OCI-LY7 (cell line): ENCODE results near the gene HLA-DOA. TPM values are rescaled to one million over a fixed set of nuclear protein-coding genes. Genes with fewer than 3 reads are reported as not detected.
A peak's percentile ranks its signal among the peaks of the same experiment; 100 is the strongest.

Experiments
- BruUV-seq: library from RNA; stranded (reverse); fragments of 400-500 nt; replicated peaks from 2 replicates; lab custom pipeline; 2021; lab: Mats Ljungman, UMichigan
- CTCF ChIA-PET: fragments of 300-600 bp; sonication (Branson Sonifier 250); formaldehyde crosslinking; loops from one replicate; lab custom pipeline; 2022; ENCODE audit warnings: antibody characterized with exemption; ENCODE audit not compliant: unreplicated experiment; lab: Charles Lee
- POLR2A ChIA-PET: fragments of 300-600 bp; sonication (Branson Sonifier 250); formaldehyde crosslinking; loops from one replicate; lab custom pipeline; 2022; ENCODE audit warnings: antibody characterized with exemption; lab: Charles Lee
- DNase-seq: peaks from one replicate; pipeline ENCODE4 v3.0.0-alpha.2; 2015; ENCODE audit warnings: low spot score
- H2AFZ ChIP-seq: fragments of 200-600 bp; sonication (generic), shearing (Covaris generic); 2 replicates; pipeline ENCODE4 v1.6.1; 2014; ENCODE audit warnings: mild to moderate bottlenecking, antibody characterized with exemption, low read length, moderate library complexity
- H3K27ac ChIP-seq: fragments of 200-600 bp; sonication (generic); 2 replicates; pipeline ENCODE4 v1.5.1; 2014; ENCODE audit warnings: mixed run types, low read depth, mild to moderate bottlenecking, moderate library complexity, low read length, inconsistent platforms; ENCODE audit not compliant: poor library complexity, severe bottlenecking
- H3K36me3 ChIP-seq: fragments of 200-600 bp; sonication (generic); 2 replicates; pipeline ENCODE4 v1.6.1; 2014; ENCODE audit warnings: mild to moderate bottlenecking, antibody characterized with exemption, low read length, moderate library complexity, mixed read lengths; ENCODE audit not compliant: insufficient read depth
- H3K4me1 ChIP-seq: fragments of 200-600 bp; sonication (generic); 2 replicates; pipeline ENCODE4 v1.5.1; 2014; ENCODE audit warnings: mild to moderate bottlenecking, low read length; ENCODE audit not compliant: insufficient read depth, poor library complexity, severe bottlenecking
- H3K4me2 ChIP-seq: fragments of 200-600 bp; sonication (generic); 2 replicates; pipeline ENCODE4 v1.6.1; 2014; ENCODE audit warnings: mild to moderate bottlenecking, low read length
- H3K4me3 ChIP-seq: fragments of 200-600 bp; sonication (generic); 2 replicates; pipeline ENCODE4 v1.5.1; 2014; ENCODE audit warnings: mild to moderate bottlenecking, low read depth, low read length; ENCODE audit not compliant: poor library complexity, severe bottlenecking
- H3K79me2 ChIP-seq: fragments of 200-600 bp; sonication (generic); 2 replicates; pipeline ENCODE4 v1.6.1; 2016; ENCODE audit warnings: low read depth, mild to moderate bottlenecking, low read length, moderate library complexity, mixed read lengths; ENCODE audit not compliant: insufficient read depth
- H3K9me2 ChIP-seq: fragments of 200-600 bp; sonication (generic); 2 replicates; pipeline ENCODE4 v1.6.1; 2016; ENCODE audit warnings: mild to moderate bottlenecking, low read length, mixed read lengths; ENCODE audit not compliant: insufficient read depth
- H3K9me3 ChIP-seq: fragments of 200-600 bp; sonication (generic); 2 replicates; pipeline ENCODE4 v1.6.1; 2014; ENCODE audit warnings: mild to moderate bottlenecking, mixed run types, low read length, mixed read lengths
- H4K20me1 ChIP-seq: fragments of 200-600 bp; sonication (generic); 2 replicates; pipeline ENCODE4 v1.6.1; 2014; ENCODE audit warnings: mild to moderate bottlenecking, antibody characterized with exemption, low read length, moderate library complexity, mixed read lengths; ENCODE audit not compliant: insufficient read depth
- EZH2phosphoT487 ChIP-seq: fragments of 200-600 bp; sonication (generic); IDR thresholded peaks from 2 replicates; pipeline ENCODE4 v1.6.1; 2018; ENCODE audit warnings: low read depth, borderline replicate concordance, mild to moderate bottlenecking, mixed run types, antibody characterized with exemption, low read length, moderate library complexity, mixed read lengths
- intact Hi-C: fragments of 100-400 bp; cut with micrococcal nuclease; formaldehyde crosslinking; loops from one replicate; pipeline ENCODE4 v1.10.0; 2022; ENCODE audit not compliant: unreplicated experiment
- total RNA-seq, 2 experiments: library from RNA; depleted of rRNA in 1 of 2; stranded (reverse); fragments of >200 nt in 1 of 2; shearing (Covaris generic) in 1 of 2; gene quantifications; 2 replicates each; pipeline ENCODE4 v1.2.3, GENCODE V29; 2014 to 2022
- TF ChIP-seq, protein P1 (sequence below): fragments of 200-600 bp; sonication (generic); conservative IDR thresholded peaks from 2 replicates; pipeline ENCODE4 v1.5.1; 2014; ENCODE audit warnings: mild to moderate bottlenecking, antibody characterized with exemption, low read length, moderate library complexity, mixed read lengths

Gene HLA-DOA
- total RNA-seq, 2 experiments from 2014 or later = 55.0 to 78.3 TPM

DNA sequence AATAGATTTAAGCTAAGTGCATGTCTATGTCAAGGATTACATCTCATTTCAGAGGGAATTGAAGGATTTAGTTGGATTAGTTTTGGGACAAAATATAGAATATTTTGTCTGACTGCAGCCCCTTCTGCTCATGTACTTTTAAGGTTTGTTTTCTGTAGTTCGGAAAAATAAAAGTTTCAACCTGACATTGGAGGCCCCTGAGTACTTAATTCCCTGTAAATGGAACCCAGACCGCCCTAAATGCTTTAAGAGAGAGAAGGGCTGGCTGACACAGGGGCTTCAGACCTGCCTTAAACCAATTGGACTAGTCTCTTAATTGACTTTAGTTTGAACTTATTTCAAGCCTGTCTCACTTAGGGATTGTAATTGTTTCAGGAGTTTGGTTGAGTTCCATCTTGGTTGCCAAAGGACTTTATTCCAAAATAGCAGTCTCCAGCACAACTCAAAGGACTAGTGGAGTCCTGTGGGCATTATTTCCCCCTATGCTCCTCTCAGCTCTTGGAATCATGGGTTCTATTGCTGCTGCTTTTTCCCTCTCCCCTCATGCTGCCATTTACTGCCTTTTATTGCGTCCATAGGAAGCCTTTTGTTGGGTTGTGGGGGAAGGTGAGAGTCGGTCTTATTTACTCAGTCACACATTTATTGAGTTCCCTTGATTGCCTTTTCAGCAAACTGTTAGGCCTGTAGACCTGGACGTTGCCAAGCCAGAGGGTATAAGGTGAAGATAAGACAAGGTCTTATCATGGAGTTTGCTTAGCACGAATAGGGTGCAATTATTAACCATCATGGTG, 26.5 kb downstream of the HLA-DOA start:
- POLR2A ChIA-PET = interaction anchor here (0.7 to 3.9 kb wide), 7 partner anchors 9 to 125 kb away, joined by 3 to 47 read pairs (median 7); partner anchors contain the start of gene BRD2
- Histone ChIP-seq H4K20me1 (no peaks in the 10 kb centered on the region; the same call in 1 of the 2 replicates), H3K4me2 (no peak overlapping the region), H3K36me3 (peaks cover 62% of the 10 kb centered on the region), H3K4me3 (no peak overlapping the region), H3K4me1 (peaks cover 35% of the 10 kb centered on the region), H3K9me2 (no peaks in the 10 kb centered on the region), H3K9me3 (no peaks in the 10 kb centered on the region), H2AFZ (no peak overlapping the region), H3K79me2 (peaks cover 23% of the 10 kb centered on the region; the same call in 1 of the 2 replicates), H3K27ac (peak overlapping the region; percentile 55)
- CTCF ChIA-PET = interaction anchor here (1.2 to 2.1 kb wide), 2 partner anchors 35 to 97 kb away, joined by 3 to 14 read pairs; no protein-coding TSS in a partner anchor
- TF ChIP-seq EZH2phosphoT487 = no peak
- TF ChIP-seq, protein P1, sequence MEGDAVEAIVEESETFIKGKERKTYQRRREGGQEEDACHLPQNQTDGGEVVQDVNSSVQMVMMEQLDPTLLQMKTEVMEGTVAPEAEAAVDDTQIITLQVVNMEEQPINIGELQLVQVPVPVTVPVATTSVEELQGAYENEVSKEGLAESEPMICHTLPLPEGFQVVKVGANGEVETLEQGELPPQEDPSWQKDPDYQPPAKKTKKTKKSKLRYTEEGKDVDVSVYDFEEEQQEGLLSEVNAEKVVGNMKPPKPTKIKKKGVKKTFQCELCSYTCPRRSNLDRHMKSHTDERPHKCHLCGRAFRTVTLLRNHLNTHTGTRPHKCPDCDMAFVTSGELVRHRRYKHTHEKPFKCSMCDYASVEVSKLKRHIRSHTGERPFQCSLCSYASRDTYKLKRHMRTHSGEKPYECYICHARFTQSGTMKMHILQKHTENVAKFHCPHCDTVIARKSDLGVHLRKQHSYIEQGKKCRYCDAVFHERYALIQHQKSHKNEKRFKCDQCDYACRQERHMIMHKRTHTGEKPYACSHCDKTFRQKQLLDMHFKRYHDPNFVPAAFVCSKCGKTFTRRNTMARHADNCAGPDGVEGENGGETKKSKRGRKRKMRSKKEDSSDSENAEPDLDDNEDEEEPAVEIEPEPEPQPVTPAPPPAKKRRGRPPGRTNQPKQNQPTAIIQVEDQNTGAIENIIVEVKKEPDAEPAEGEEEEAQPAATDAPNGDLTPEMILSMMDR = no peak
- intact Hi-C loops = no loop called here
- DNase-seq = no peak
- no TSS peak for BruUV-seq

DNA sequence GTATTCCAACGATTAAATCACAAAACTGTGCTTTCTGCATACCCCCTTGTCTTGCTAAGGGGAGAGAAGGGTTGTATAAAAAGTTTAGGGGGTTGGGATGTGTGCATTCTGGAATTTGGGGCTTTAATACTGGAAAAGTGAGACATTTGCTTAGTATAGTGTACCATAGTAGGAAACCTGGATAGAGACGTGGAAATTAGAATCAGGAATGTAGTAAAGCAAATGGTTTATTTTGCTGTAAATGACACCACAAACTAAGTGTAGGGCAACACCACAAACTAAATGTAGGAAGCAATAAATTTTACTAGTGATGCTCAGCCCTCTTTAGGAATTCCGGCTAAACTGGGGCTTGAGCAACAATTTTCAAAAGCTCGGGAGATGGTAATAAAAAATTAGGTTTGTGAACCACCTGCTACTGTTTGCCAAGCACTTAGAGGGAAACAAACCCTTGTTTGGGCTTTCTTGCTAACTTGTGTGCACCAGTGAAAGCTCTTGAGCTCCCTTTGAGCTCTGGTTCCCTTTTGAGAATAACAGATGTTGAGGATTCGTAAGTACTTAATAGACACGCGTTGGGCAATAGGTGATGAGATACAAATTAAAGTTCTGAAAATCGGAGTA, 27.2 kb downstream of the HLA-DOA start:
- TF ChIP-seq EZH2phosphoT487 = no peak
- TF ChIP-seq, protein P1 = no peak
- peak; percentile 52 for DNase-seq
- POLR2A ChIA-PET = interaction anchor here (0.7 to 3.9 kb wide), 5 partner anchors 8 to 124 kb away, joined by 3 to 47 read pairs (median 7); partner anchors contain the start of gene BRD2
- Histone ChIP-seq H4K20me1 (peaks cover 5% of the 10 kb centered on the region; the same call in 1 of the 2 replicates), H3K4me2 (no peak overlapping the region), H3K27ac (peak overlapping the region; percentile 55), H3K4me3 (no peak overlapping the region), H2AFZ (no peak overlapping the region), H3K9me2 (no peaks in the 10 kb centered on the region), H3K36me3 (peaks cover 69% of the 10 kb centered on the region), H3K9me3 (no peaks in the 10 kb centered on the region), H3K4me1 (peaks cover 34% of the 10 kb centered on the region), H3K79me2 (peaks cover 30% of the 10 kb centered on the region)
- BruUV-seq = no TSS peak
- intact Hi-C loops = no loop called here
- CTCF ChIA-PET = interaction anchor here (1.2 kb wide), 1 partner anchor 35 kb away, joined by 3 read pairs; no protein-coding TSS in a partner anchor
